ENCODE measurements around the gene AUTS2. TPM values are rescaled to one million over a fixed set of nuclear protein-coding genes. Genes with fewer than 3 reads are reported as not detected.

AUTS2 gene
- total and polyA plus RNA-seq, 10 of the 15 experiments (the other 5 are each of a cell fraction or from before 2014, with no cell fraction given) = 6.4 to 55.6 (median 21.6) TPM

DNA sequence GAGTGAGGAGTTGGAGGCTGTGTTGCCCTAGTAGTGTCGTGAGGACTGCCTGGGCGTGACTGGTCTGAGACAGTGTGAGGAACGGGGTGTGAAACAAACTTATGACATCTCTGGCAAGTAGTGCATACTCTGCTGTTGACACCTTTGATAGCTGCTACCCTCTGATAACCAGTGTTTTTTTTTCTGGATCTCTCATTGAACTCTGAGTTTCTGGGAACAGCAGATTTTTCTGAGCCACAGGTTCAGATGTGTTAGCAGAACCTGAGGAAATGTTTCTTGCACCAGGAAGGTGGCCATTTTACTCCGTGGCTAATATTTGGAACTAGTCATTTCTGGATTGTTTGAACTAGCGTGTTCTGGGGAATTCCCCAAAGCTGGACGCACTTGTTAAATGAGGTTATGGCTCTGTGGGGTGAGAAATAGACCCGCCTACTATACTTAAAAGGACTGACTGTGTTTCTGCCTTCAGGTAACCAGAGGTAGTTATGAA is 52.9 kb downstream of the AUTS2 start (continued):
- TF ChIP-seq ZNF207 (IDR thresholded peaks at IDR 0.05; ENCODE audit: borderline replicate concordance) (0 out of 2 replicates have a peak, but pooled peaks have one; percentile 57), IKZF2 (IDR thresholded peaks at IDR 0.05) (peak; percentile 66 to 67; a peak in 2 of 4 replicates), HDGF (IDR thresholded peaks at IDR 0.05) (0 out of 2 replicates have a peak, but pooled peaks have one; percentile 33), FOXK2 (IDR thresholded peaks at IDR 0.05) (no peak), KDM1A (IDR thresholded peaks at IDR 0.05; ENCODE audit: borderline replicate concordance) (no peak), TAF1 (IDR thresholded peaks at IDR 0.05; ENCODE audit: borderline replicate concordance, low read depth, low read length) (peak; percentile 33; the same call in 1 of the 2 replicates), DPF2 (IDR thresholded peaks at IDR 0.05) (peak; percentile 92), POU2F2 (IDR thresholded peaks at IDR 0.05; ENCODE audit: borderline replicate concordance, low read depth, low read length) (peak; percentile 59; the same call in 1 of the 3 replicates), SPI1 (IDR thresholded peaks at IDR 0.05; ENCODE audit: borderline replicate concordance, insufficient read depth, low read depth, low read length) (no peak), MEF2B (IDR thresholded peaks at IDR 0.05; ENCODE audit: partially characterized antibody, poor library complexity, severe bottlenecking) (peak; percentile 38), JUNB (IDR thresholded peaks at IDR 0.05) (peak; percentile 89), RAD51 (IDR thresholded peaks at IDR 0.05) (peak; percentile 17; the same call in 1 of the 2 replicates), RELA (IDR thresholded peaks at IDR 0.05; ENCODE audit: borderline replicate concordance, partially characterized antibody) (peak; percentile 52), NFYB (IDR thresholded peaks at IDR 0.05; ENCODE audit: insufficient read depth, low read depth, low read length) (no peak), EP300 (IDR thresholded peaks at IDR 0.05; ENCODE audit: borderline replicate concordance in 1 of 2, control insufficient read depth in 1 of 2, low read depth in 2 of 2, low read length in 2 of 2) (peak in 1 of 2 experiments; percentile 44; a peak in 2 of 4 replicates), SP1 (IDR thresholded peaks at IDR 0.05; ENCODE audit: low read depth, low read length) (no peak), SMAD5 (IDR thresholded peaks at IDR 0.05; ENCODE audit: low read depth) (no peak), POLR2A (IDR thresholded peaks at IDR 0.05; ENCODE audit: low read depth, low read length) (no peak), RUNX3 (IDR thresholded peaks at IDR 0.05; ENCODE audit: low read length) (peak; percentile 82), EED (IDR thresholded peaks at IDR 0.05; ENCODE audit: low read depth) (peak; percentile 46; the same call in 1 of the 2 replicates), MTA2 (IDR thresholded peaks at IDR 0.05; ENCODE audit: low read depth) (peak; percentile 79), YBX1 (IDR thresholded peaks at IDR 0.05) (no peak), CREB1 (IDR thresholded peaks at IDR 0.05; ENCODE audit: low read depth) (0 out of 2 replicates have a peak, but pooled peaks have one; percentile 42), MXI1 (IDR thresholded peaks at IDR 0.05; ENCODE audit: low read depth, low read length) (peak; percentile 36; the same call in 1 of the 2 replicates), POLR2AphosphoS5 (IDR thresholded peaks at IDR 0.05; ENCODE audit: low read length) (no peak), ASH2L (IDR thresholded peaks at IDR 0.05; ENCODE audit: borderline replicate concordance, low read depth) (no peak)
- TF ChIP-seq, protein P1, sequence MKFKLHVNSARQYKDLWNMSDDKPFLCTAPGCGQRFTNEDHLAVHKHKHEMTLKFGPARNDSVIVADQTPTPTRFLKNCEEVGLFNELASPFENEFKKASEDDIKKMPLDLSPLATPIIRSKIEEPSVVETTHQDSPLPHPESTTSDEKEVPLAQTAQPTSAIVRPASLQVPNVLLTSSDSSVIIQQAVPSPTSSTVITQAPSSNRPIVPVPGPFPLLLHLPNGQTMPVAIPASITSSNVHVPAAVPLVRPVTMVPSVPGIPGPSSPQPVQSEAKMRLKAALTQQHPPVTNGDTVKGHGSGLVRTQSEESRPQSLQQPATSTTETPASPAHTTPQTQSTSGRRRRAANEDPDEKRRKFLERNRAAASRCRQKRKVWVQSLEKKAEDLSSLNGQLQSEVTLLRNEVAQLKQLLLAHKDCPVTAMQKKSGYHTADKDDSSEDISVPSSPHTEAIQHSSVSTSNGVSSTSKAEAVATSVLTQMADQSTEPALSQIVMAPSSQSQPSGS (IDR thresholded peaks at IDR 0.05; ENCODE audit: low read length) = peak; percentile 62
- TF ChIP-seq, protein P2, sequence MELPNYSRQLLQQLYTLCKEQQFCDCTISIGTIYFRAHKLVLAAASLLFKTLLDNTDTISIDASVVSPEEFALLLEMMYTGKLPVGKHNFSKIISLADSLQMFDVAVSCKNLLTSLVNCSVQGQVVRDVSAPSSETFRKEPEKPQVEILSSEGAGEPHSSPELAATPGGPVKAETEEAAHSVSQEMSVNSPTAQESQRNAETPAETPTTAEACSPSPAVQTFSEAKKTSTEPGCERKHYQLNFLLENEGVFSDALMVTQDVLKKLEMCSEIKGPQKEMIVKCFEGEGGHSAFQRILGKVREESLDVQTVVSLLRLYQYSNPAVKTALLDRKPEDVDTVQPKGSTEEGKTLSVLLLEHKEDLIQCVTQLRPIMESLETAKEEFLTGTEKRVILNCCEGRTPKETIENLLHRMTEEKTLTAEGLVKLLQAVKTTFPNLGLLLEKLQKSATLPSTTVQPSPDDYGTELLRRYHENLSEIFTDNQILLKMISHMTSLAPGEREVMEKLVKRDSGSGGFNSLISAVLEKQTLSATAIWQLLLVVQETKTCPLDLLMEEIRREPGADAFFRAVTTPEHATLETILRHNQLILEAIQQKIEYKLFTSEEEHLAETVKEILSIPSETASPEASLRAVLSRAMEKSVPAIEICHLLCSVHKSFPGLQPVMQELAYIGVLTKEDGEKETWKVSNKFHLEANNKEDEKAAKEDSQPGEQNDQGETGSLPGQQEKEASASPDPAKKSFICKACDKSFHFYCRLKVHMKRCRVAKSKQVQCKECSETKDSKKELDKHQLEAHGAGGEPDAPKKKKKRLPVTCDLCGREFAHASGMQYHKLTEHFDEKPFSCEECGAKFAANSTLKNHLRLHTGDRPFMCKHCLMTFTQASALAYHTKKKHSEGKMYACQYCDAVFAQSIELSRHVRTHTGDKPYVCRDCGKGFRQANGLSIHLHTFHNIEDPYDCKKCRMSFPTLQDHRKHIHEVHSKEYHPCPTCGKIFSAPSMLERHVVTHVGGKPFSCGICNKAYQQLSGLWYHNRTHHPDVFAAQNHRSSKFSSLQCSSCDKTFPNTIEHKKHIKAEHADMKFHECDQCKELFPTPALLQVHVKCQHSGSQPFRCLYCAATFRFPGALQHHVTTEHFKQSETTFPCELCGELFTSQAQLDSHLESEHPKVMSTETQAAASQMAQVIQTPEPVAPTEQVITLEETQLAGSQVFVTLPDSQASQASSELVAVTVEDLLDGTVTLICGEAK (IDR thresholded peaks at IDR 0.05; ENCODE audit: borderline replicate concordance) = no peak
- TF ChIP-seq, protein P3, sequence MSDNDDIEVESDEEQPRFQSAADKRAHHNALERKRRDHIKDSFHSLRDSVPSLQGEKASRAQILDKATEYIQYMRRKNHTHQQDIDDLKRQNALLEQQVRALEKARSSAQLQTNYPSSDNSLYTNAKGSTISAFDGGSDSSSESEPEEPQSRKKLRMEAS (IDR thresholded peaks at IDR 0.05; ENCODE audit: low read depth, low read length) = 0 out of 2 replicates have a peak, but pooled peaks have one; percentile 11

All from GM12878 (cell line).